ENCODE results near the gene PRELP.

PRELP gene

GRCh38 chr1:203537806-203538464 lies 62.3 kb downstream of the PRELP start:
- DNase-seq (ENCODE audit: extremely low read depth, low read depth), result no peak
- TF ChIP-seq CTCF (IDR thresholded peaks at IDR 0.05; ENCODE audit: low read depth, low read length), result no peak

GRCh38 chr1:203538726-203539125 lies 63.1 kb downstream of the PRELP start:
- TF ChIP-seq CTCF (IDR thresholded peaks at IDR 0.05; ENCODE audit: low read depth, low read length), result no peak
- DNase-seq (ENCODE audit: extremely low read depth, low read depth), result no peak

- no peak for TF ChIP-seq CTCF (IDR thresholded peaks at IDR 0.05; ENCODE audit: low read depth, low read length)
- DNase-seq (ENCODE audit: extremely low read depth, low read depth), result no peak
These were observed 64.4 kb downstream of the PRELP start for GRCh38 chr1:203539831-203540546.
